NB4 (cell line): Measurements from ENCODE around the gene SLC27A5.

Experiments
- POLR2A ChIP-seq: IDR thresholded peaks from 2 replicates; pipeline ENCODE4 v1.6.1; 2011; ENCODE audit warnings: mild to moderate bottlenecking; ENCODE audit not compliant: insufficient read length; ENCODE audit errors: extremely low read depth
- TF ChIP-seq, protein P1 (sequence below): IDR thresholded peaks from one replicate; pipeline ENCODE4 v1.5.1; 2012; ENCODE audit warnings: low read depth, low read length

DNA sequence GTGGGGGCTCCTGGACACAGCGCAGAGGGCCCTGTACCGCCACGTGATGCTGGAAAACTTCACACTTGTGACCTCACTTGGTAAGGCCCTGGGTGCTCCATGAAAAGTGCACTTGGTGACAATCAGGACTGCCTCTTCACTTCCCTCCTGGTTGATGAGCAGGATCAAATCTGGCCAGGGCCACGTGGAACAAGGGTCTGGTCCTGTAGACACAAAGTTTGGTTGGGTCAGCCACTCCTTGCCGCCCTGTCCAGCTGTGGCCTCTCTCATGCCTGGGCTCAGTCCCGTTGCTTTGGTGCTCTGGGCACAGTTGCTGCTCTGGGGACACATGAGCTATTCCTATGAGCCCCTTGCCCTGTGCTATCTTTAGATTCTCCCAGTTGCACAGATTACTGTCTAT lies 58.0 kb downstream of the SLC27A5 start:
- TF ChIP-seq, protein P1, sequence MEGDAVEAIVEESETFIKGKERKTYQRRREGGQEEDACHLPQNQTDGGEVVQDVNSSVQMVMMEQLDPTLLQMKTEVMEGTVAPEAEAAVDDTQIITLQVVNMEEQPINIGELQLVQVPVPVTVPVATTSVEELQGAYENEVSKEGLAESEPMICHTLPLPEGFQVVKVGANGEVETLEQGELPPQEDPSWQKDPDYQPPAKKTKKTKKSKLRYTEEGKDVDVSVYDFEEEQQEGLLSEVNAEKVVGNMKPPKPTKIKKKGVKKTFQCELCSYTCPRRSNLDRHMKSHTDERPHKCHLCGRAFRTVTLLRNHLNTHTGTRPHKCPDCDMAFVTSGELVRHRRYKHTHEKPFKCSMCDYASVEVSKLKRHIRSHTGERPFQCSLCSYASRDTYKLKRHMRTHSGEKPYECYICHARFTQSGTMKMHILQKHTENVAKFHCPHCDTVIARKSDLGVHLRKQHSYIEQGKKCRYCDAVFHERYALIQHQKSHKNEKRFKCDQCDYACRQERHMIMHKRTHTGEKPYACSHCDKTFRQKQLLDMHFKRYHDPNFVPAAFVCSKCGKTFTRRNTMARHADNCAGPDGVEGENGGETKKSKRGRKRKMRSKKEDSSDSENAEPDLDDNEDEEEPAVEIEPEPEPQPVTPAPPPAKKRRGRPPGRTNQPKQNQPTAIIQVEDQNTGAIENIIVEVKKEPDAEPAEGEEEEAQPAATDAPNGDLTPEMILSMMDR: no peak
- no peak for TF ChIP-seq POLR2A
